K562 (cell line): ENCODE measurements around the gene KAZALD1. TPM values are rescaled to one million over a fixed set of nuclear protein-coding genes. Genes with fewer than 3 reads are reported as not detected.

Source experiments
- ATAC-seq: fragments of 200-7000 bp; cut with Tn5 transposase; 3 replicates; pipeline ENCODE4 v1.9.1; 2020; ENCODE audit warnings: moderate library complexity
- BruUV-seq: library from RNA; stranded (reverse); fragments of 400-500 nt; replicated peaks from 2 replicates; lab custom pipeline; 2021; lab: Mats Ljungman, UMichigan
- CTCF ChIA-PET: fragments of 300-600 bp; formaldehyde crosslinking; extraction: SDS; loops from one replicate; lab custom pipeline; 2021; ENCODE audit warnings: low intra/inter-chr PET ratio; lab: Yijun Ruan, JAX
- POLR2A ChIA-PET: fragments of 300-600, 350-650 bp; sonication (Branson Sonifier 250); formaldehyde crosslinking; extraction: SDS; loops from one replicate; lab custom pipeline; 2021; ENCODE audit warnings: antibody characterized with exemption, inconsistent platforms; lab: Yijun Ruan, JAX
- DNase-seq, 4 experiments: peaks; one replicate each; pipeline versions ENCODE4 v3.0.0 to v3.0.0-alpha.2; 2011 to 2018; ENCODE audit warnings: low spot score in 3 of 4, mixed read lengths in 3 of 4; ENCODE audit errors: extremely low read depth in 1 of 4
- FAIRE-seq: peaks from 2 replicates; lab custom pipeline; 2011; peaks lifted over from hg19 to GRCh38; lab: Jason Lieb, UNC
- H2AFZ ChIP-seq: 2 replicates; pipeline ENCODE4 v1.6.0; 2011; ENCODE audit warnings: low read depth, low read length, control low read depth, inconsistent platforms
- H3K27ac ChIP-seq: fragments of 200-600 bp; 3 replicates; pipeline ENCODE4 v1.8.0; 2011; ENCODE audit warnings: low read depth, mild to moderate bottlenecking, control low read depth, inconsistent platforms, low read length, moderate library complexity, mixed read lengths; ENCODE audit errors: extremely low read depth
- H3K27me3 ChIP-seq, 2 experiments: fragments of 300-600 bp in 1 of 2; 2 replicates in 1 of 2; 3 replicates in 1 of 2; pipeline versions ENCODE4 v1.6.0 to v1.8.0; 2011; ENCODE audit warnings: inconsistent platforms in 2 of 2, low read length in 2 of 2, mild to moderate bottlenecking in 1 of 2, mixed read lengths in 1 of 2, moderate library complexity in 1 of 2; ENCODE audit not compliant: control insufficient read depth in 2 of 2, insufficient read depth in 2 of 2
- H3K36me3 ChIP-seq: fragments of 300-600 bp; 3 replicates; pipeline ENCODE4 v1.8.0; 2011; ENCODE audit warnings: mild to moderate bottlenecking, low read length, inconsistent platforms; ENCODE audit not compliant: control insufficient read depth, insufficient read depth
- H3K4me1 ChIP-seq, 2 experiments: fragments of 200-600 bp in 1 of 2; replicated peaks in 1 of 2; 2 replicates in 1 of 2; 3 replicates in 1 of 2; pipeline versions ENCODE4 v1.5.1 to v1.8.0; 2011; ENCODE audit warnings: inconsistent platforms in 2 of 2, low read length in 2 of 2, mild to moderate bottlenecking in 1 of 2, mixed read lengths in 1 of 2, moderate library complexity in 1 of 2; ENCODE audit not compliant: control insufficient read depth in 2 of 2, insufficient read depth in 2 of 2
- H3K4me2 ChIP-seq: 2 replicates; pipeline ENCODE4 v1.6.1; 2011; ENCODE audit warnings: low read length, control low read depth, inconsistent platforms, mixed read lengths; ENCODE audit not compliant: insufficient read depth
- H3K4me3 ChIP-seq: fragments of 200-600 bp; sonication (generic), shearing (Covaris generic); 2 replicates; pipeline ENCODE4 v1.5.1; 2016; ENCODE audit warnings: control low read depth, inconsistent platforms
- H3K79me2 ChIP-seq: fragments of 200-600 bp; 3 replicates; pipeline ENCODE4 v1.8.0; 2011; ENCODE audit warnings: low read length, inconsistent platforms; ENCODE audit not compliant: control insufficient read depth, insufficient read depth
- H3K9ac ChIP-seq, 2 experiments: 2 replicates each; pipeline versions ENCODE4 v1.6.0 to v1.6.1; 2011; ENCODE audit warnings: low read depth in 2 of 2, low read length in 2 of 2, control low read depth in 1 of 2, inconsistent platforms in 1 of 2, mild to moderate bottlenecking in 1 of 2, mixed read lengths in 1 of 2; ENCODE audit not compliant: insufficient read depth in 1 of 2
- H3K9me1 ChIP-seq: one replicate; pipeline ENCODE4 v1.6.0; 2011; ENCODE audit warnings: inconsistent platforms, mild to moderate bottlenecking, low read length, moderate library complexity; ENCODE audit not compliant: control insufficient read depth, insufficient read depth
- H3K9me3 ChIP-seq: replicated peaks from 2 replicates; pipeline ENCODE4 v1.5.1; 2011; ENCODE audit warnings: low read depth, low read length, inconsistent platforms; ENCODE audit not compliant: control insufficient read depth, insufficient read depth
- H4K20me1 ChIP-seq: replicated peaks from 2 replicates; pipeline ENCODE4 v1.6.1; 2011; ENCODE audit warnings: low read length, inconsistent platforms, mixed read lengths; ENCODE audit not compliant: control insufficient read depth, insufficient read depth
- ELK1 ChIP-seq: sonication (generic); formaldehyde crosslinking; IDR thresholded peaks from 2 replicates; pipeline ENCODE4 v1.8.1; 2022; ENCODE audit warnings: missing genetic modification reagents
- NCOA2 ChIP-seq, 2 experiments: fragments of 450-650 bp; IDR thresholded peaks; 2 replicates each; pipeline ENCODE4 v1.6.1; 2018; ENCODE audit warnings: mild to moderate bottlenecking in 2 of 2, moderate library complexity in 1 of 2; ENCODE audit not compliant: partially characterized antibody in 2 of 2
- NCOR1 ChIP-seq: fragments of 450-650 bp; IDR thresholded peaks from 2 replicates; pipeline ENCODE4 v1.6.1; 2016; ENCODE audit warnings: mild to moderate bottlenecking, moderate library complexity
- POLR3G ChIP-seq: IDR thresholded peaks from 2 replicates; pipeline ENCODE4 v1.6.1; 2011; ENCODE audit not compliant: insufficient read length, insufficient replicate concordance; ENCODE audit errors: extremely low read depth
- RERE ChIP-seq: sonication (generic); formaldehyde crosslinking; IDR thresholded peaks from 2 replicates; pipeline ENCODE4 v1.8.0; 2023; ENCODE audit warnings: missing genetic modification reagents, mild to moderate bottlenecking, borderline replicate concordance
- RNF2 ChIP-seq: sonication (generic); IDR thresholded peaks from 2 replicates; pipeline ENCODE4 v1.6.1; 2016
- SETDB1 ChIP-seq: IDR thresholded peaks from one replicate; pipeline ENCODE4 v1.6.1; 2012; ENCODE audit warnings: low read length, control low read depth, inconsistent platforms
- SRSF1 ChIP-seq: fragments of 200-400 bp; formaldehyde crosslinking; IDR thresholded peaks from 2 replicates; pipeline ENCODE4 v1.6.1; 2017; ENCODE audit warnings: mild to moderate bottlenecking, low read depth, low read length, moderate library complexity
- TARDBP ChIP-seq: fragments of 450-650 bp; IDR thresholded peaks from 2 replicates; pipeline ENCODE4 v1.6.1; 2016
- whole genome bisulfite sequencing: fragments of 100-300 bp; shearing (Covaris generic); methylation state at CpG from one replicate; pipeline ENCODE4 v1.1.6; 2016; ENCODE audit warnings: low coverage, mixed read lengths; ENCODE audit not compliant: insufficient coverage; ENCODE audit errors: missing lambda C conversion rate; 5-methylcytosine and 5-hydroxymethylcytosine counted together
- in situ Hi-C: fragments of 300-500 bp; cut with MboI; formaldehyde crosslinking; loops from 4 replicates; pipeline ENCODE4 v1.15.0; 2018; ENCODE audit warnings: inconsistent platforms, mixed read lengths
- intact Hi-C: fragments of 100-400 bp; cut with micrococcal nuclease; formaldehyde crosslinking; loops from 2 replicates; pipeline ENCODE4 v1.14.2; 2022
- polyA plus RNA-seq, 8 experiments: library from polyadenylated mRNA; depleted of rRNA in 4 of 8; stranded (reverse) in 5 of 8; unstranded in 3 of 8; fragments of >200 nt; fragmentation: Nextera tagmentation in 2 of 8; fragmentation: Illumina TruSeq in 1 of 8; extraction: Ambion mirVana in 2 of 8; extraction: Trizol in 1 of 8; gene quantifications; 2 replicates each; pipeline versions ENCODE4 v1.2.1 to v1.2.3, GENCODE V29; 2011 to 2014; ENCODE audit warnings: inconsistent platforms in 1 of 8, missing spikeins in 1 of 8
- total RNA-seq, 7 experiments: library from RNA; depleted of rRNA in 6 of 7; stranded (reverse); fragments of >200 nt in 6 of 7; fragmentation: Illumina TruSeq in 2 of 7; extraction: Trizol in 2 of 7; gene quantifications; 2 replicates each; pipeline versions ENCODE4 v1.2.1 to v1.2.3, GENCODE V29; 2011 to 2021; ENCODE audit warnings: low replicate concordance in 1 of 7
- TF ChIP-seq, protein P1 (sequence below), 3 experiments: fragments of 200-800 bp in 1 of 3; fragments of 250-450 bp in 1 of 3; fragments of 450-650 bp in 1 of 3; sonication (Bioruptor Pico) in 1 of 3; sonication (Bioruptor generic) in 1 of 3; formaldehyde crosslinking in 1 of 3; IDR thresholded peaks; 2 replicates each; pipeline versions ENCODE4 v1.6.1 to v1.8.0; 2016 to 2022; ENCODE audit warnings: mild to moderate bottlenecking in 2 of 3, missing genetic modification characterization in 2 of 3, missing compliant biosample characterization in 1 of 3, moderate library complexity in 1 of 3

KAZALD1 gene
- total and polyA plus RNA-seq, 9 of the 15 experiments (the other 6 are each of a cell fraction or from before 2014, with no cell fraction given), result 0.15 to 10.0 (median 4.9) TPM

GRCh38 chr10:101107771-101108170 lies 46.0 kb downstream of the KAZALD1 start (continued):
- no peak for TF ChIP-seq RERE (CRISPR knock-in tag)
- TF ChIP-seq, all 486 proteins: peak for 0

GRCh38 chr10:101110856-101111523 lies 49.2 kb downstream of the KAZALD1 start:
- BruUV-seq, result no TSS peak
- peaks cover 8 to 30% of the 10 kb centered on the region in 2 experiments; a peak in 3 of 5 replicates for H3K27me3 ChIP-seq
- POLR2A ChIA-PET, result interaction anchor here (0.6 to 0.7 kb wide), 2 partner anchors 10 to 93 kb away, joined by 3 to 4 read pairs; no protein-coding TSS in a partner anchor
- no peaks in the 10 kb centered on the region for H3K9me1 ChIP-seq
- no peak overlapping the region for H2AFZ ChIP-seq
- 0% methylated on average over 4 of the region's 6 CpGs for WGBS
- no peak overlapping the region for H3K27ac ChIP-seq
- H3K36me3 ChIP-seq, result no peaks in the 10 kb centered on the region
- FAIRE-seq (no peak), ATAC-seq (no peak), DNase-seq (no peak)
- no peak overlapping the region for H3K4me2 ChIP-seq
- intact Hi-C loops, result no loop called here
- in situ Hi-C loops, result no loop called here
- H3K9me3 ChIP-seq, result no peaks in the 10 kb centered on the region
- no peaks in the 10 kb centered on the region for H4K20me1 ChIP-seq
- no peak overlapping the region for H3K9ac ChIP-seq
- H3K4me3 ChIP-seq, result no peak overlapping the region
- CTCF ChIA-PET, result no interaction called here
- no peaks in the 10 kb centered on the region for H3K79me2 ChIP-seq
- H3K4me1 ChIP-seq, result no peaks in the 10 kb centered on the region; a peak in 1 of 5 replicates
- TF ChIP-seq ELK1 (CRISPR knock-in tag) (no peak), RNF2 (no peak), NCOR1 (no peak), SETDB1 (no peak), POLR3G (no peak), NCOA2 (IDR thresholded peaks at IDR 0.05; ENCODE audit: partially characterized antibody in 2 of 2) (no peak), TARDBP (no peak), SRSF1 (no peak)
- TF ChIP-seq, protein P1, sequence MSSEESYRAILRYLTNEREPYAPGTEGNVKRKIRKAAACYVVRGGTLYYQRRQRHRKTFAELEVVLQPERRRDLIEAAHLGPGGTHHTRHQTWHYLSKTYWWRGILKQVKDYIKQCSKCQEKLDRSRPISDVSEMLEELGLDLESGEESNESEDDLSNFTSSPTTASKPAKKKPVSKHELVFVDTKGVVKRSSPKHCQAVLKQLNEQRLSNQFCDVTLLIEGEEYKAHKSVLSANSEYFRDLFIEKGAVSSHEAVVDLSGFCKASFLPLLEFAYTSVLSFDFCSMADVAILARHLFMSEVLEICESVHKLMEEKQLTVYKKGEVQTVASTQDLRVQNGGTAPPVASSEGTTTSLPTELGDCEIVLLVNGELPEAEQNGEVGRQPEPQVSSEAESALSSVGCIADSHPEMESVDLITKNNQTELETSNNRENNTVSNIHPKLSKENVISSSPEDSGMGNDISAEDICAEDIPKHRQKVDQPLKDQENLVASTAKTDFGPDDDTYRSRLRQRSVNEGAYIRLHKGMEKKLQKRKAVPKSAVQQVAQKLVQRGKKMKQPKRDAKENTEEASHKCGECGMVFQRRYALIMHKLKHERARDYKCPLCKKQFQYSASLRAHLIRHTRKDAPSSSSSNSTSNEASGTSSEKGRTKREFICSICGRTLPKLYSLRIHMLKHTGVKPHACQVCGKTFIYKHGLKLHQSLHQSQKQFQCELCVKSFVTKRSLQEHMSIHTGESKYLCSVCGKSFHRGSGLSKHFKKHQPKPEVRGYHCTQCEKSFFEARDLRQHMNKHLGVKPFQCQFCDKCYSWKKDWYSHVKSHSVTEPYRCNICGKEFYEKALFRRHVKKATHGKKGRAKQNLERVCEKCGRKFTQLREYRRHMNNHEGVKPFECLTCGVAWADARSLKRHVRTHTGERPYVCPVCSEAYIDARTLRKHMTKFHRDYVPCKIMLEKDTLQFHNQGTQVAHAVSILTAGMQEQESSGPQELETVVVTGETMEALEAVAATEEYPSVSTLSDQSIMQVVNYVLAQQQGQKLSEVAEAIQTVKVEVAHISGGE (CRISPR knock-in tag; IDR thresholded peaks at IDR 0.05), result no peak
